NCI-H1092 (cell line): ENCODE data around the gene RNF167.
"Not testable (repeated sequence)": the region's sequence is repeated elsewhere in the genome, so short reads cannot be mapped to it uniquely, and the experiment has no call there.

Experiments
- DNase-seq: peaks from one replicate; lab custom pipeline; 2025; lab: John Stamatoyannopoulos, UW

The RNF167 gene

GRCh38 chr17:4902540-4902939, 37.5 kb upstream of the RNF167 start:
- DNase-seq = no peak

DNA sequence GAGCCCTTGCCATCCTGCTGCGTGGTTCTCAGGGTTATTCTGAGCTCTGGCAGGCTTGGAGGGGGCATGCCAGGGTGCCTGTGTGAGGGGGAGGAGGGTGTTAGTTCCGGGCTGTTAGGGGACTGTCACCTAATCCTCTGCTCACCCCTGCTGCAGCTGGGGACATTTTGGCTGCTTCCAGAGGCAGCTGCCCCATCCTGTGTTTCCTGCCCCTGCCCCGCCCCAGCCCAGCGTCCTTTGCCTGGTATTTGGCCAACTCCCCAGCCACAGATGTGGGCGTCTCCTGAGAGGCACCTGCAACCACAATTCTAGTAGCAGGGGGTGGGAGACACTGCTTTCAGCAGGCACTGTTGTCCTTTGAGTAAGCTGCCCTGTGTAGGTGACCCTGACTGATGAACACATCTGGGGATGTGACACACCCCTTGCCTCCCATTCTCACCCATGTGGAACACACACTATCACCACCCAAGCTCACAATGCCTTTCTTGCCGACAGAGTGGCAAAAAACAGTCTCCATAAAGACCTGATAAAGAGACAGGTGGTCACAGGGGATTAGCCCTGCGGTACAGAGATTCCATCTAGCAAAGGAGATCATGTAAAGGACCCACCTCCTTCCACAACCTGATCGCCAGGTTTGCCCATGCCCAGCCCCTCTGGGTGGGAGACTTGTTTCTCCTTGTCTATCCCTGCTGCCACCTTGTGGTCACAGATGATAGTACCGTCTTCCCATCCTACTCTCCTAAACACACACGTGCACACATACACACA, 36.8 kb upstream of the RNF167 start, which contains the start of gene CHRNE:
Gene CHRNE (minus strand): TSS at position 48 of the 768 bp plus-strand sequence. CDS start 35 bp downstream, at position 13.
- DNase-seq = peak; percentile 48

GRCh38 chr17:4906642-4907041, 33.4 kb upstream of the RNF167 start:
- not testable (repeated sequence) for DNase-seq

- DNase-seq = no peak
Measured at GRCh38 chr17:4908301-4908700, 31.8 kb upstream of the RNF167 start.

DNA sequence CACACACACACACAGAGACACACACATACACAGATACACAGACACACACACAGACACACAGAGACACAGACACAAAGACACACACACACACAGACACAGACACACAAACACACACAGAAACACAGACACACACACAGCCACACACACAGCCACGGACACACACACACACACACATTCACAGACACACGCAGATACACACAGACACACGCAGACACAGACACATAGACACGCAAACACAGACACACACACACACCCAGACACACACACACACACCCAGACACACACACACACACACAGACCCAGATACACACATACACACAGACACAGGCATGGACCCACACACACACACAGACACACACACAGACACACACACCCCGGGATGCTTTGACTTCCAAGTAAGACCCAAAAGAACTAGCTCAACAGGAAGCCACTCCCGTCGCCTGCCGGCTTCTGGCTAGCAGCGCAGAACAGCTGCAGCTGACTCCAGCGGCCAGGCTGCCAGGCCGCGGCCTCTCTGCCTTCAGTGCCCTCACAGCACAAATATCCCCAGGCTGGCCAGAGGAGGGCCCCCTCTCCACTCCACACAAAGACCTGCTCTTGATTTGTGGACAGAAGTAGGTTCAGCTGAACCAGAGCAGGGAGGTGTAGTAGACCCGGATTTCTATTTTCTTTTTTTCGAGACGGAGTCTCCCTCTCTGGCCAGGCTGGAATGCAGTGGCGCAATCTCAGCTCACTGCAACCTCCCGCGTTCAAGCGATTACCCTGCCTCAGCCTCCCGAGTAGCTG, 31.2 kb upstream of the RNF167 start:
- peak; percentile 68 for DNase-seq

GRCh38 chr17:4913994-4914393, 26.1 kb upstream of the RNF167 start:
- no peak for DNase-seq

DNA sequence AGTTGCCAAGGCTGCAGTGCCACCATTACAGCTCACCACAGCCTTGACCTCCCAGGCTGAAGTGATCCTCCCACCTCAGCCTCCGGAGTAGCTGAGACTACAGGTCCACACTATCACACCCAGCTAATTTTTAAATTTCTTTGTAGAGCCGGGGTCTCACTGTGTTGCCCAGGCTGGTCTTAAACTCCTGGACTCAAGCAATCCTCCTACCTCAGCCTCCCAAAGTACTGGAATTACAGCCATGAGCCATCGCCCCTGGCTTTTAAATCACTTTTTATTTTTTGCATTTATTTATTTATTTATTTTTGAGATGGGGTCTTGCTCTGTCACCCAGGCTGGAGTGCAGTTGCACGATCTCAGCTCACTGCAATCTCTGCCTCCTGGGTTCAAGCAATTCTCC, 25.5 kb upstream of the RNF167 start:
- DNase-seq = not testable (repeated sequence)

DNA sequence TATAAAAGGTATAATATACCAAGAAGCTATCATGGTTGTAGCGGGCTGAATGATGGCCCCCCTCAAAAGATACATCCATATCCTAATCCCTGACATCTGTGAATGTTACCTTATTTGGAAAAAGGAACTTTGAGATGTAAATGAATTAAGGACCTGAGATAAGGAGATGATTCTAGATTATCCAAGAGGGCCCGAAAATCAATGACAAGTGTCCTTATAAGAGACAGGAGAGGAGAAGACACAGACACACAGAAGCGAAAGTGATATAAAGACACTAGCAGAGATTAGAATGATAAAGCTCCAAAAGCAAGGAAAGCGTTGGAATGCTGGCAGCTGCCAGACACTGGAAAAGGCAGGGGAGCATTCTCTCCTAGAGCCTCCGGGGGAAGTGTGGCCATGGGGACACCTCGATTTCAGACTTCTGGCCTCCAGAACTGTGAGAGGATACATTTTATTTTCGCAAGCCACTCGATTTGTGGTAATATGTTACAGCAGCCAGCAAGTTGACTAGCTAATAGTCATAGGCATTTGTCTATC, 20.5 kb upstream of the RNF167 start:
- DNase-seq = no peak

GRCh38 chr17:4920351-4921048, 19.6 kb upstream of the RNF167 start:
- DNase-seq = no peak

DNA sequence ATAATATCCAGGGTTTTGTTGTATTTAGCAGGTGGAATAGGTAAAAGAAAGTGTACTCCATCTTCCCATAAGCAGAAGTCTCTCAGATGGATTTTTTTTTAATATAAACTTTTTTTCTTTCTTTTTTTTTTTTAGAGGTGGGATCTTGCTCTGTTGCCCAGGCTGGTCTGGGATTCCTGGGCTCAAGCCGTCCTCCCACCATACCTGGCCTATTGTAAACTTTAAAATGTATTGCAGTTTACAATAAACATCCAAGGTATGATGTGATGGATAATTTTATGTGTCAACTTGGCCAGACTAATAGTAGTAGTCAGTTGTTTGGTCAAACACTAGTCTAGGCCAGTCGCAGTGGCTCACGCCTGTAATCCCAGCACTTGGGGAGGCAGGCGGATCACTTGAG, 18.7 kb upstream of the RNF167 start:
- no peak for DNase-seq

- DNase-seq = not testable (repeated sequence)
Measured at GRCh38 chr17:4926577-4927335, 13.3 kb upstream of the RNF167 start.

GRCh38 chr17:4928881-4929280, 11.2 kb upstream of the RNF167 start:
- no peak for DNase-seq

GRCh38 chr17:4931963-4932362, 8.1 kb upstream of the RNF167 start, which contains the start of gene GP1BA:
GP1BA (plus strand) TSS chr17:4932277; CDS start chr17:4932605, 328 bp downstream.
- no peak for DNase-seq

DNA sequence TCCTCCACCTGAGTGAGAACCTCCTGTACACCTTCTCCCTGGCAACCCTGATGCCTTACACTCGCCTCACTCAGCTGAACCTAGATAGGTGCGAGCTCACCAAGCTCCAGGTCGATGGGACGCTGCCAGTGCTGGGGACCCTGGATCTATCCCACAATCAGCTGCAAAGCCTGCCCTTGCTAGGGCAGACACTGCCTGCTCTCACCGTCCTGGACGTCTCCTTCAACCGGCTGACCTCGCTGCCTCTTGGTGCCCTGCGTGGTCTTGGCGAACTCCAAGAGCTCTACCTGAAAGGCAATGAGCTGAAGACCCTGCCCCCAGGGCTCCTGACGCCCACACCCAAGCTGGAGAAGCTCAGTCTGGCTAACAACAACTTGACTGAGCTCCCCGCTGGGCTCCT, 7.3 kb upstream of the RNF167 start:
- DNase-seq = no peak

DNA sequence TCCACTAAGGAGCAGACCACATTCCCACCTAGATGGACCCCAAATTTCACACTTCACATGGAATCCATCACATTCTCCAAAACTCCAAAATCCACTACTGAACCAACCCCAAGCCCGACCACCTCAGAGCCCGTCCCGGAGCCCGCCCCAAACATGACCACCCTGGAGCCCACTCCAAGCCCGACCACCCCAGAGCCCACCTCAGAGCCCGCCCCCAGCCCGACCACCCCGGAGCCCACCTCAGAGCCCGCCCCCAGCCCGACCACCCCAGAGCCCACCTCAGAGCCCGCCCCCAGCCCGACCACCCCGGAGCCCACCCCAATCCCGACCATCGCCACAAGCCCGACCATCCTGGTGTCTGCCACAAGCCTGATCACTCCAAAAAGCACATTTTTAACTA, 6.4 kb upstream of the RNF167 start:
- no peak for DNase-seq

DNA sequence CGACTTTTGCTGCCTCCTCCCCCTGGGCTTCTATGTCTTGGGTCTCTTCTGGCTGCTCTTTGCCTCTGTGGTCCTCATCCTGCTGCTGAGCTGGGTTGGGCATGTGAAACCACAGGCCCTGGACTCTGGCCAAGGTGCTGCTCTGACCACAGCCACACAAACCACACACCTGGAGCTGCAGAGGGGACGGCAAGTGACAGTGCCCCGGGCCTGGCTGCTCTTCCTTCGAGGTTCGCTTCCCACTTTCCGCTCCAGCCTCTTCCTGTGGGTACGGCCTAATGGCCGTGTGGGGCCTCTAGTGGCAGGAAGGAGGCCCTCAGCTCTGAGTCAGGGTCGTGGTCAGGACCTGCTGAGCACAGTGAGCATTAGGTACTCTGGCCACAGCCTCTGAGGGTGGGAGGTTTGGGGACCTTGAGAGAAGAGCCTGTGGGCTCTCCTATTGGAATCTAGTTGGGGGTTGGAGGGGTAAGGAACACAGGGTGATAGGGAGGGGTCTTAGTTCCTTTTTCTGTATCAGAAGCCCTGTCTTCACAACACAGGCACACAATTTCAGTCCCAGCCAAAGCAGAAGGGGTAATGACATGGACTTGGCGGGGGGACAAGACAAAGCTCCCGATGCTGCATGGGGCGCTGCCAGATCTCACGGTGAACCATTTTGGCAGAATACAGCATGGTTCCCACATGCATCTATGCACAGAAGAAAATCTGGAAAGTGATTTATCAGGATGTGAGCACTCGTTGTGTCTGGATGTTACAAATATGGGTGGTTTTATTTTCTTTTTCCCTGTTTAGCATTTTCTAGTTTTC, 5.7 kb upstream of the RNF167 start:
- DNase-seq = no peak

GRCh38 chr17:4935650-4936049, 4.4 kb upstream of the RNF167 start:
- DNase-seq = no peak

- no peak for DNase-seq
Measured at GRCh38 chr17:4936436-4936835, 3.6 kb upstream of the RNF167 start.

GRCh38 chr17:4937553-4937952, 2.5 kb upstream of the RNF167 start:
- DNase-seq = no peak

- DNase-seq = no peak
Measured at GRCh38 chr17:4938069-4938491, 2.0 kb upstream of the RNF167 start.
